Heart right ventricle (tissue), 16 donors: ENCODE measurements around the gene PRF1. TPM values are rescaled to one million over a fixed set of nuclear protein-coding genes. Genes with fewer than 3 reads are reported as not detected.

Experiments
- ATAC-seq, 8 donors: fragments of 200-7000 bp; cut with Tn5 transposase; one replicate each; pipeline ENCODE4 v1.9.1; 2020; ENCODE audit warnings: mild to moderate bottlenecking in 8 of 8, moderate library complexity in 8 of 8, moderate number of reproducible peaks in 1 of 8
- DNase-seq, 2 donors: peaks; one replicate each; pipeline ENCODE4 v3.0.0-alpha.2; 2020
- H3K27ac ChIP-seq, 10 donors: fragments of 200-600 bp; sonication (generic) in 2 of 10; one replicate each; pipeline versions ENCODE4 v1.5.0 to v1.8.0; 2020 to 2022; ENCODE audit warnings: mild to moderate bottlenecking in 3 of 10
- H3K27me3 ChIP-seq, 7 donors: fragments of 200-600 bp; one replicate each; pipeline ENCODE4 v1.8.0; 2021 to 2022; ENCODE audit warnings: mild to moderate bottlenecking in 2 of 7
- H3K36me3 ChIP-seq, 9 donors: fragments of 200-600 bp; sonication (generic) in 1 of 9; one replicate each; pipeline versions ENCODE4 v1.5.0 to v1.8.0; 2020 to 2022; ENCODE audit warnings: mild to moderate bottlenecking in 2 of 9
- H3K4me1 ChIP-seq, 9 donors: fragments of 200-600 bp; sonication (generic) in 1 of 9; one replicate each; pipeline versions ENCODE4 v1.5.0 to v1.8.0; 2020 to 2022; ENCODE audit warnings: mild to moderate bottlenecking in 4 of 9
- H3K4me3 ChIP-seq, 10 donors: fragments of 200-600 bp; sonication (generic) in 2 of 10; one replicate each; pipeline versions ENCODE4 v1.5.0 to v1.8.0; 2020 to 2022; ENCODE audit warnings: mild to moderate bottlenecking in 7 of 10, moderate library complexity in 2 of 10
- H3K9me3 ChIP-seq, 11 donors: fragments of 200-600 bp in 10 of 11; sonication (generic) in 2 of 11; one replicate each; pipeline versions ENCODE4 v1.5.0 to v1.8.0; 2013 to 2022; ENCODE audit warnings: mild to moderate bottlenecking in 2 of 11, control low read depth in 1 of 11, moderate library complexity in 1 of 11
- CTCF ChIP-seq, 9 donors: fragments of 200-600 bp; sonication (generic) in 2 of 9; IDR thresholded peaks; one replicate each; pipeline versions ENCODE4 v1.5.0 to v1.8.0; 2021 to 2022; ENCODE audit warnings: antibody characterized with exemption in 9 of 9, mild to moderate bottlenecking in 5 of 9, moderate library complexity in 1 of 9
- WGBS, 2 donors: extraction: QIAGEN DNeasy Blood & Tissue Kit; methylation state at CpG; one replicate each; pipeline ENCODE4 v1.1.7; 2013; ENCODE audit warnings: inconsistent platforms in 1 of 2; 5-methylcytosine and 5-hydroxymethylcytosine counted together
- intact Hi-C, 10 donors: fragments of 100-400 bp; cut with DNase I; formaldehyde crosslinking; loops; one replicate each; pipeline versions ENCODE4 v1.11.1 to v1.14.2; 2022
- polyA plus RNA-seq, 2 donors: library from polyadenylated mRNA; stranded (reverse); fragments of 200-250 nt; gene quantifications; one replicate each; pipeline ENCODE4 v1.2.3, GENCODE V29; 2013
- total RNA-seq, 10 donors: library from RNA; stranded (reverse); fragmentation: NEBNext Ultra II Directional in 3 of 10; extraction: Animal tissue kit (Norgen Biotek cat#: 25700) in 3 of 10; gene quantifications; one replicate each; pipeline versions ENCODE4 v1.2.1 to v1.2.4, GENCODE V29; 2021 to 2023
- donor health status: Arrhythmogenic right ventricular cardiomyopathy.
- donor health status: ischemic (EF 13 %, LVEDD 7.1; RV severe dilation, severe dysfunction).
- donor health status: healthy with polysubstance abuse.
- donor health status: DM: no; HTN: yes; CAD: no.
- donor health status: DM: no; HTN: no; CAD: no.
- donor health status: ischemic (EF 25% LVEDD 6.9; RV normal size, moderate dysfunction).
- donor health status: ischemic (EF 25% LVEDD 5.7; RV mildly dilated, moderate dysfunction).
- donor health status: healthy.
- donor health status: DM: yes; HTN: yes; CAD: no.
- donor health status: Ischemic cardiomyopathy.
- donor health status: ischemic (EF 35%, LVEDD 5.7; RV mildly dilated, moderate dysfunction).
- donor health status: nonischemic (EF 11% LVEDD 7.7; RV severe dilation, severe dysfunction).
- donor health status: DM: yes; HTN: yes; CAD: no.
- donor health status: PGD.
- donor health status: ischemic (EF 29% LVEDD 5.4; RV normal size, mild dysfunction).
- donor health status: nonischemic (EF 23%, LVEDD 6.1; RV moderate dilation, normal function).

Gene PRF1
- total and polyA plus RNA-seq, 12 donors = 0.33 to 13.8 (median 1.2) TPM

GRCh38 chr10:70555371-70555770 lies 47.2 kb downstream of the PRF1 start:
- intact Hi-C loops = loop anchor here in 4 of 10 donors (5.0 to 10.0 kb wide), 2 partner anchors 117 to 119 kb away; partner anchors contain the start of gene ADAMTS14 (in 4 of the 4)
- no peak overlapping the region for H3K4me3 ChIP-seq
- H3K27me3 ChIP-seq = no peaks in the 10 kb centered on the region
- no peaks in the 10 kb centered on the region for H3K9me3 ChIP-seq
- ATAC-seq (no peak), DNase-seq (no peak)
- no peak for TF ChIP-seq CTCF (IDR thresholded peaks at IDR 0.05)
- no peak overlapping the region for H3K27ac ChIP-seq
- H3K36me3 ChIP-seq = peaks cover 0 to 42% (median 0%) of the 10 kb centered on the region in 9 donors
- 87 to 89% methylated on average over 11 of the region's 11 CpGs for WGBS, 2 donors
- H3K4me1 ChIP-seq = peaks cover 6 to 35% (median 22%) of the 10 kb centered on the region in 9 donors

- TF ChIP-seq CTCF (IDR thresholded peaks at IDR 0.05) = no peak
- 79 to 83% methylated on average over 6 of the region's 6 CpGs for WGBS, 2 donors
- Histone ChIP-seq H3K4me1 (peaks cover 0 to 18% (median 0%) of the 10 kb centered on the region in 9 donors), H3K9me3 (no peaks in the 10 kb centered on the region), H3K27me3 (no peaks in the 10 kb centered on the region), H3K27ac (no peak overlapping the region), H3K36me3 (peaks cover 0 to 63% (median 0%) of the 10 kb centered on the region in 9 donors), H3K4me3 (no peak overlapping the region)
- intact Hi-C loops = loop anchor here in 8 of 10 donors (5.0 to 10.0 kb wide), 4 partner anchors 120 to 330 kb away; partner anchors contain the start of gene ADAMTS14 (in 4 of the 8)
- ATAC-seq (no peak), DNase-seq (no peak)
Measured at GRCh38 chr10:70552586-70552985, 50.0 kb downstream of the PRF1 start.

- intact Hi-C loops = loop anchor here in 9 of 10 donors (2.0 to 10.0 kb wide), 7 partner anchors 120 to 330 kb away; partner anchors contain the start of gene ADAMTS14 (in 4 of the 9)
- H3K4me1 ChIP-seq = peaks cover 0 to 18% (median 0%) of the 10 kb centered on the region in 9 donors
- no peak for TF ChIP-seq CTCF (IDR thresholded peaks at IDR 0.05)
- no peak overlapping the region for H3K27ac ChIP-seq
- peaks cover 0 to 69% (median 0%) of the 10 kb centered on the region in 9 donors for H3K36me3 ChIP-seq
- H3K27me3 ChIP-seq = no peaks in the 10 kb centered on the region
- ATAC-seq (peak in 7 of 8 donors; percentile 19 to 65 (median 46)), DNase-seq (no peak)
- no peak overlapping the region for H3K4me3 ChIP-seq
- H3K9me3 ChIP-seq = no peaks in the 10 kb centered on the region
- WGBS, 2 donors = 71 to 72% methylated on average over 19 of the region's 19 CpGs
Measured at GRCh38 chr10:70551971-70552422, 50.5 kb downstream of the PRF1 start.

GRCh38 chr10:70551466-70551865 lies 51.1 kb downstream of the PRF1 start:
- intact Hi-C loops = loop anchor here in 9 of 10 donors (2.0 to 10.0 kb wide), 7 partner anchors 121 to 331 kb away; partner anchors contain the start of gene ADAMTS14 (in 4 of the 9)
- Histone ChIP-seq H3K4me1 (peaks cover 0 to 23% (median 0%) of the 10 kb centered on the region in 9 donors), H3K27ac (no peak overlapping the region), H3K27me3 (no peaks in the 10 kb centered on the region), H3K9me3 (no peaks in the 10 kb centered on the region), H3K4me3 (no peak overlapping the region), H3K36me3 (peaks cover 0 to 73% (median 0%) of the 10 kb centered on the region in 9 donors)
- DNase-seq (no peak), ATAC-seq (no peak)
- no peak for TF ChIP-seq CTCF (IDR thresholded peaks at IDR 0.05)
- WGBS, 2 donors = 33 to 55% methylated on average over 2 of the region's 2 CpGs
